Thymus (tissue), 11 donors: ENCODE measurements around the gene DYNC1H1. TPM values are rescaled to one million over a fixed set of nuclear protein-coding genes. Genes with fewer than 3 reads are reported as not detected.
"Not testable (repeated sequence)": the region's sequence is repeated elsewhere in the genome, so short reads cannot be mapped to it uniquely, and the experiment has no call there.

Experiments used
- DNase-seq, 9 donors: peaks; one replicate each; pipeline ENCODE4 v3.0.0-alpha.2; 2013; ENCODE audit warnings: low spot score in 9 of 9, low read depth in 6 of 9, missing footprints in 1 of 9
- H3K27ac ChIP-seq, 2 donors: one replicate each; pipeline ENCODE4 v1.5.1; 2013; ENCODE audit warnings: control low read depth in 1 of 2, low read depth in 1 of 2, low read length in 1 of 2, mild to moderate bottlenecking in 1 of 2, moderate library complexity in 1 of 2
- H3K27me3 ChIP-seq, 2 donors: one replicate each; pipeline ENCODE4 v1.5.1; 2013; ENCODE audit warnings: low read length in 1 of 2; ENCODE audit not compliant: control insufficient read depth in 2 of 2, insufficient read depth in 1 of 2
- H3K36me3 ChIP-seq, 2 donors: one replicate each; pipeline ENCODE4 v1.5.1; 2013; ENCODE audit warnings: low read length in 1 of 2, mild to moderate bottlenecking in 1 of 2, moderate library complexity in 1 of 2; ENCODE audit not compliant: control insufficient read depth in 2 of 2, insufficient read depth in 2 of 2
- H3K4me1 ChIP-seq, 2 donors: one replicate each; pipeline ENCODE4 v1.5.1; 2013; ENCODE audit warnings: low read length in 2 of 2; ENCODE audit not compliant: control insufficient read depth in 2 of 2, insufficient read depth in 2 of 2
- H3K4me3 ChIP-seq, 2 donors: one replicate each; pipeline ENCODE4 v1.5.1; 2013; ENCODE audit warnings: low read length in 2 of 2, control low read depth in 1 of 2, mild to moderate bottlenecking in 1 of 2
- H3K9me3 ChIP-seq, 2 donors: one replicate each; pipeline ENCODE4 v1.5.1; 2013; ENCODE audit warnings: low read length in 1 of 2, mild to moderate bottlenecking in 1 of 2; ENCODE audit not compliant: control insufficient read depth in 2 of 2, insufficient read depth in 1 of 2
- WGBS: extraction: QIAGEN DNeasy Blood & Tissue Kit; methylation state at CpG from one replicate; pipeline ENCODE4 v1.1.7; 2013; 5-methylcytosine and 5-hydroxymethylcytosine counted together
- polyA plus RNA-seq: library from polyadenylated mRNA; stranded (reverse); fragments of 200-250 nt; gene quantifications from one replicate; pipeline ENCODE4 v1.2.3, GENCODE V29; 2013
- total RNA-seq: library from RNA; stranded (reverse); fragments of 120-200 nt; gene quantifications from one replicate; pipeline ENCODE4 v1.2.4, GENCODE V29; 2013
- donor health status: healthy.

The DYNC1H1 gene
- total and polyA plus RNA-seq, 2 donors = 111 to 114 TPM

GRCh38 chr14:102080183-102081080, 116.1 kb downstream of the DYNC1H1 start:
- Histone ChIP-seq H3K9me3 (no peaks in the 10 kb centered on the region), H3K36me3 (peaks cover 72 to 73% of the 10 kb centered on the region in 2 donors), H3K4me3 (no peak overlapping the region), H3K4me1 (peaks cover 10 to 13% of the 10 kb centered on the region in 2 donors), H3K27ac (no peak overlapping the region), H3K27me3 (no peaks in the 10 kb centered on the region)
- 93% methylated on average over 14 of the region's 14 CpGs for WGBS
- DNase-seq = no peak

GRCh38 chr14:102081231-102082080, 117.1 kb downstream of the DYNC1H1 start:
- Histone ChIP-seq H3K4me1 (peaks cover 12 to 17% of the 10 kb centered on the region in 2 donors), H3K9me3 (no peaks in the 10 kb centered on the region), H3K27ac (no peak overlapping the region), H3K27me3 (no peaks in the 10 kb centered on the region), H3K4me3 (no peak overlapping the region), H3K36me3 (peaks cover 75 to 78% of the 10 kb centered on the region in 2 donors)
- no peak for DNase-seq
- WGBS = 97% methylated on average over 7 of the region's 7 CpGs

- Histone ChIP-seq H3K36me3 (peaks cover 49 to 64% of the 10 kb centered on the region in 2 donors), H3K4me1 (peaks cover 12 to 32% of the 10 kb centered on the region in 2 donors), H3K4me3 (peak overlapping the region in 1 of 2 donors; percentile 98)
- H3K9me3 ChIP-seq, H3K27me3 ChIP-seq, H3K27ac ChIP-seq, DNase-seq: not testable (repeated sequence)
- WGBS = 98% methylated on average over 5 of the region's 5 CpGs
Observed at GRCh38 chr14:102084522-102084921, 120.1 kb downstream of the DYNC1H1 start.

GRCh38 chr14:102084931-102085330, 120.6 kb downstream of the DYNC1H1 start:
- Histone ChIP-seq H3K27ac (peak overlapping the region in 1 of 2 donors; percentile 26), H3K36me3 (peaks cover 46 to 60% of the 10 kb centered on the region in 2 donors), H3K9me3 (no peaks in the 10 kb centered on the region), H3K4me3 (peak overlapping the region; percentile 82 to 98), H3K4me1 (peaks cover 12 to 32% of the 10 kb centered on the region in 2 donors), H3K27me3 (no peaks in the 10 kb centered on the region)
- WGBS = 93% methylated on average over 6 of the region's 6 CpGs
- DNase-seq = no peak

GRCh38 chr14:102085488-102085887, 121.1 kb downstream of the DYNC1H1 start:
- no peak for DNase-seq
- WGBS = 70% methylated on average over 10 of the region's 10 CpGs
- H3K4me1 ChIP-seq = peaks cover 12 to 32% of the 10 kb centered on the region in 2 donors
- H3K4me3 ChIP-seq = peak overlapping the region; percentile 82 to 98
- H3K27ac ChIP-seq = peak overlapping the region in 1 of 2 donors; percentile 99
- peaks cover 41 to 54% of the 10 kb centered on the region in 2 donors for H3K36me3 ChIP-seq
- H3K27me3 ChIP-seq = no peaks in the 10 kb centered on the region
- H3K9me3 ChIP-seq = no peaks in the 10 kb centered on the region

GRCh38 chr14:102085948-102086708, 121.8 kb downstream of the DYNC1H1 start:
- H3K4me1 ChIP-seq = peaks cover 12 to 32% of the 10 kb centered on the region in 2 donors
- peak in 6 of 9 donors; percentile 22 to 78 (median 62) for DNase-seq
- 5% methylated on average over 49 of the region's 49 CpGs for WGBS

GRCh38 chr14:102086709-102086971, 122.3 kb downstream of the DYNC1H1 start:
- no peak for DNase-seq
- peaks cover 32 to 43% of the 10 kb centered on the region in 2 donors for H3K36me3 ChIP-seq
- WGBS = under 1% methylated on average over 32 of the region's 32 CpGs
- no peaks in the 10 kb centered on the region for H3K9me3 ChIP-seq
- peak overlapping the region; percentile 97 to 99 for H3K27ac ChIP-seq
- peaks cover 12 to 32% of the 10 kb centered on the region in 2 donors for H3K4me1 ChIP-seq
- no peaks in the 10 kb centered on the region for H3K27me3 ChIP-seq
- peak overlapping the region; percentile 82 to 98 for H3K4me3 ChIP-seq

More at GRCh38 chr14:102085948-102086708, 121.8 kb downstream of the DYNC1H1 start:
- peak overlapping the region; percentile 97 to 99 for H3K27ac ChIP-seq
- no peaks in the 10 kb centered on the region for H3K9me3 ChIP-seq
- H3K27me3 ChIP-seq = no peaks in the 10 kb centered on the region
- H3K36me3 ChIP-seq = peaks cover 36 to 48% of the 10 kb centered on the region in 2 donors
- H3K4me3 ChIP-seq = peak overlapping the region; percentile 82 to 98

GRCh38 chr14:102086972-102087761, 122.8 kb downstream of the DYNC1H1 start, which contains the start of gene HSP90AA1:
TSS of gene HSP90AA1 (minus strand) at chr14:102087044. CDS start at chr14:102086378, 666 bp downstream.
- Histone ChIP-seq H3K4me3 (peak within 1 kb of the TSS; percentile 84 to 98), H3K27ac (peak within 1 kb of the TSS; percentile 98 to 100), H3K27me3 (no peaks in the 10 kb centered on the region), H3K36me3 (peaks cover 27 to 38% of the 10 kb centered on the region in 2 donors), H3K9me3 (no peaks in the 10 kb centered on the region), H3K4me1 (peaks cover 12 to 32% of the 10 kb centered on the region in 2 donors)
- under 1% methylated on average over 106 of the region's 106 CpGs for WGBS
- peak in 8 of 9 donors; percentile 87 to 96 (median 93) for DNase-seq
